Activated T-cell treated with anti-CD3 and anti-CD28 coated beads for 48 hours (primary cell): ENCODE measurements around the gene PKNOX2.

Experiments used
- DNase-seq: peaks from one replicate; pipeline ENCODE4 v3.0.0-alpha.2; 2020; ENCODE audit warnings: low read depth

PKNOX2 gene

DNA sequence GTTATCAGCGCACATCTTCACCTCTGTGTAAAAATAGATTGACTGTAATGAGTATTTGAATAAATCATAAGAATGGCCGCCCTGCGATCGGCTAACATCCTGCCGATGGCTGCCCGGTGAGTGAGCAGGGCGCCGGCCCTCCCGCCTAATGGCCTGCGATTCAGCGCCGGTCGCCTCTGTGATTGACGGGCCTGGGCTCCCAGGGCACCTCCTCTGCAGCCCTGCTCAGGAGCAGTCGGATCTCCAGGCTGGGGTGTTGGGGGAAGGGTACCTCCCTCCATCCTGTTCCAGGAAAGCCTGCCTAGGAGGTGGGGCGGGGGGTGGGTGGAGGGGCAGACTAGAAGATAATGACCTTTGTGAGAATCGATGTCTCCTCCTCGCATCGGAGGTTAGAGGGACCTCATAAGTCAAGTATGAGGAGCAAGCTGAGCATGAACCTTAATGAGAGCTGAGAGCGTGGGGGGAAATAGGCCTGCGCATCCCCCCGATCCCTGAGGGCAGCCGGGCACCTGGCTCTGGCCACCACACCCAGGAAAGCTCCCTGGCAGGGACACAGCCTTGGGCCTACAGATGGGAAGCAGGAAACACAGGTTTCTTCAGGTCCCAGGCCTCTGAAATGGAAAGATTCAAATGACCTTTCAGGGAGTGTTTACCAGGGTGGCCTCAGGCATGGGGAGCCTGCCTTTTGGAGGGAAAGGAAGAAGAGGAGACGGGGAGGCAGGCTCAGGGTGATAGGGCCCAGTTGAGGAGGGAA lies 71.7 kb downstream of the PKNOX2 start:
- DNase-seq: no peak

DNA sequence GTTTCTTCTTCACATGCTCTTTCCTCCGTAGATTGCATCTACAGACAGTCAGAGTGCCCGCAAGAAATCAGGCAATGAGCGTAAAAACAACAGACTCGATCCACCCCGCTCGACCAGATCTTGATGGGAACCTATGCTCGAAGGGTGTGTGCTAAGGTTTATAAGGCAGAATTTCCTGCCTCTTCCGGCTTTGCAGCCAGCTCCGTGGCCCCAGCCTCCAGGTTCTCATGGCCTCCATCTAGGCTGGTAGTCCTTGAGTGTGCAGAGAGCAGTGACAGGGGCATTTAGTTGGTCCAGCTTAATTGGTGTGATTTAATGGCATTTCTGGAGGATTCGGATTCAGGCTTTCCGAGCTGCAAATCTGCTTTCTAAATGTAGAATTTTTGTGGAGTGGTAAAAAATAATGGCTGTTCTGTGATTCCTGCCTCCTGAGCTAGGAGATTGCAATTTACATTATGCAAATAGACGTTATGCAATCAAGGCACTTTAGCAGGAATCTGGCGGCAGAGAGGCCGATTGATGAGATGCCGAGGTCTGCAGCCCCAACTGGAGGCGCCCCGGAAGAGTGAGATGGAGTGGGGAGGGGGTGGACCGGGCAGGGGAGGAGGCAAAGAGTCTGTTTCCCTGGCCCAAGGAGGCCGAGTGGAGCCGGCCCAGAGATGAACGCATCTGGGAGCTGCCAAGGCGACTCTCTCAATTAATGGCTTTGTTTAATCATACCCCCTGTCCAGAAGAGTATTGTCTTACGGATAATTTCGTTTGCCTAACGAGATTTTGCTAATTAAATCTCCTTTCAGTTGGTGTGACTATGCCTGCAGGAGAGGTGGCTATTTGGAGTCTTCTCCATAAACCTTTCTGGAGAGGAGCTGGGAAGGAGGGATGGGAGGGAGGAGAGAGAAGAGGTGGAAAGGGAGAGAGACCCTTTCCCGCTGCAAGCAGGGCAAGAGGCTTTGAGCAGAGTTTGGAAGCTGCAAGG lies 75.3 kb downstream of the PKNOX2 start:
- DNase-seq: no peak

DNA sequence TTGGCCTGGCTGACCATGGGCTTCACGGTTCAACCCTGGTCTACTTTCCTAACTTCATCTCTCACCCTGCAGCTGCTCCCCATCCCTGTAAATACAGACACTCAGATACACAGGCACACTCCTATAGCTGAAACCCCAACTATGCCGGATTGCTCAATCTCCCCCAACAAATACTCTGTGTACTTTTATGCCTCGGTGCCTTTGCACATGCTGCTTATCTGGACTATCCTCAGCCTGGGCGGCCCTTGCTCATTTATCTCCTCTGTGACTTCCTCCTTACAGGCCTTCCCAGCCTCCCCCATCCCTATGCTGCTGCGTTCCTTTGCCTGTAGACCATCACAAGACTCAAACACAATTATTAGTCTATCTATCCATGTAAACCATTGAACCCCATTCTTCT lies 76.6 kb downstream of the PKNOX2 start:
- no peak for DNase-seq

DNA sequence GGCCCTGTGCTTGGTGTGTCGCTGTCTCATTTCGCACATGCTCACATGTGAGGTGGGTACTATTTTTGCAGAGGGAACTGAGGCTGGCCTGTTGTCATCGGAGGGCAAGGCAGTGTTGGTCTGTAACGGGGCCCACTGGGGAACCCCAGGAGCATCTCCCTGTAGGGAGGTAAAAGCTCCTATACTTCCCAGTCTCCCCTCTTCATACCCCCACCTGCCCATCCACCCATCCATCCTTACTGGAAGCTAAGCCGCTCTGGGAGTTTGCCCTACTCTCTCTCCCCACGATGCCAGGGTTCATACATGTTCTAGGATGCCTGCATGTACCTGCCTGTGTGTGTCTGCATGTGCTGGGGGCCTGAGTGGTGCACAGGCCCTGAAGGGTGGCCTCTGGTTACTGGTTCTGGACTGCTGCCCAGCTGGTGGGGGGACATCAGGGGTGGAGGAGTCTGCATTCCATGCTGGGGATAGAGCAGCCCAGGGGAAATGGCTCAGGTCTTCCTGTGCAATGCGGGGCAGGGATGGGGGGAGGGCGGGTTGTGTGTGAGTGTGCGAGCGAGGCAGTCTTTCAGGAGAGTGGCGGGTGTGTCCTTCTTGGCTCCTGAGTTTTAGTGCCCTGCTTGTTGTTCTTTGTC lies 77.7 kb downstream of the PKNOX2 start:
- no peak for DNase-seq

DNA sequence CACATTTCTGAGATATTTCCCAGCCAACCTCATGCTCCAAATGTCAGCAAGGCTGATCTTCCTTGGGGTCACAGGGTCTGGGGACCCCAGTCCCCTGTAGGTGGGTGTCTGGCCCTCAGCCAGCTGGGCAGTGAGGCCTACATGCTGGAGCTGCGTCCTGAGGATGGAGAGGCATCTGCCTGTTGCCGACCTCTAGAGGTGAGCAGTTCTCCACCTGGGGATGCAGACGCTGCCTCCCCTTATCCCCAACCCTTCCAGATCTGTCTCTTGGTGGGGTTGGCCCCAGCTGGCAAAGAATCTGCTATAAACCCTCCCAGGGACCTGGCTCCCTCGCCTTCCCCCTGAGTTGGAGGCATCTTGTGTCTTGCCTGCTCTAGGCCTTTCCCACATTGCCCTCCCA lies 79.6 kb downstream of the PKNOX2 start:
- no peak for DNase-seq

DNA sequence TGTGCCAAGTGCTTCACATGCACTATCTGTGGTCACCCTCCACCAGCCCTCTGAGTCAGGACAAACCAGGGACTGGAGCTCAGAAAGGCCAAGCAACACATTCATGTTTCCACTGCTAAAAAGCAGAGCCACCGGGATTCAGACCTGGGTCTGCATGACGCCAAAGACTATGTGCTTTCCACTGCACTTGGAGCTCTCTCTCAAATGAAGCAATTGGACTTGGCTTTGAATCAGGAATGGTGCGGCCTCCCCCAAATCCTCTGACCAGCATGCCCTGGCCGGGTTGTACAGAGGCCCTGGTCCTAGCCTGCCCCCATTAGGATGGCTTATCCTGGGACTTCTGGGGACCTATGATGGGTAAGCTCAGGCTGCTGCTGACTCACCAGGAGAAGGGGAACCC lies 80.7 kb downstream of the PKNOX2 start:
- no peak for DNase-seq

DNA sequence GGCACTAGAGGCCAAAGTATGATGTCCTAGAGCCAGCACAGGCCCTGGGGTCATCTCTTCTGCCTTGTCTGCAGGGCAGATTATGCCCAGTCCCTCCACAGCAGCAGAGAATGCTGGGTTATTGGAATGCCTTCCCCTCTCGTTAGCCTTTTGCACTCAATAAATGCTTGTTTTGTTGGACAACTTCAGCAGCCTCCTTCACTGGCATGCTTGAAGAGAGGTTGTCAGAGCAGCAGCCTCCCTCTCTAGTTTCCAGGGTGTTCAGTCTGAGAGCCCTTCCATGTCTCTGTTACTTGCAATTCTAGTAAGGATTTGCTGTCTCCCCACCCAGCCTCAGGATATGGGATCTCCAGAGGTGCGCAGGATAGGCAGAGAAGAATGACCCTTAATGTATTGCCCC lies 82.9 kb downstream of the PKNOX2 start:
- DNase-seq: no peak

DNA sequence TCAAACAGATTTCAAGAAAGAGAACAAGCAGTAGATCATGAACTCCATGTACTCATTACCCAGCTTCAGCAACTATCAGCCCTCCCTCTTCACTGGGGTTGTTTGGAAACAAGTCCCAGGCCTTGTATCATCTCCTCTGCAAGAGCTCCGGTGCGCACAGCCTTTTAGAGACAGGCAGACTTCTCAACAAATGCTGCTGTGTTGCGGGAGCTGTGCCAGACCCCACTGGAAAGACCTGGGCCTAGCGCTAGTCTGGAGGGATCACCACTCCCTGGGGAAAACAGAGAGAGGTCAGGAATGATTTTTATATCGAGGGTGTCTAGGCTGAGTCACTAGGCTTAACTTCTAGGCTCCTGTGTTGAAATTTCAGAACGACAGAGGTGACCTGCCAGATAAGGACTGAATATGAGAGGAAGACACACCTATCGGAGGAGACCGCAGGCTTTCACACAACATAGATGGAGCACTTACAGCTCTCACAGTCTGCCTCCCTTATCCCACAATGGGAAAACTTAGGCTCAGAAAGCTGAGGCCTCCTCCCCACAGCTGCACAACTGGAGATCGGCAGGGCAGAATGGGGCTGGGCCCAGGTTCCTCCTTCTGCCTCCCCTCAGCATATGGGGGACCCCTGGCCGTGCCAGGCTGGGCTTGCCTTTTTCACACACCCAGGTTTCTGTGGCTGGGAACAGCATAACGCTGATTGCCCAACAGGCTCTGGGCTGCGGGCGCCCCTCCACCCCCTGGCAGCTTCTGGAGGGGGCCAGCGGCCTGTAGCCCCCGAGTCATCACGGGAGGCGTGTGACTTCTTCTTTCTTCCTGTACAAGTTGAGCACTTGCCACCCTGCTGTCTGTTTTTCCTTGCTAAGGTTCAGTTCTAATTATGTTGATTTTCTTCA lies 86.0 kb downstream of the PKNOX2 start:
- no peak for DNase-seq

DNA sequence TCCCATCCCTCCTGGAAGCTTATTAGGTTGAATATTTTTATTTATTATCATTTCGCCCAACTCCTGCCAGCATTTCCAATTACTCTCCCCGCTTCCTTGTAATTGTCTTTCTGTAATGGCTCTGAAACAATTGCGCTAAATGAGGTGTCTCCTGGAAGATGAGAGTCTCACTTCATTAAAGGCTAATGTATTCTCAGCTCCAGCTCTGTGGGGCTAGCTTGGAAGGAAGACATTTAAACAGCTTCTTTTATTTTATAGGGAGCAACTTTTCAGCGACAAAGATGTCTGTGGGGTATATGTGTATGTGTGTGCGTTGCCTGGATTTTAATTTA lies 86.6 kb downstream of the PKNOX2 start:
- DNase-seq: no peak

DNA sequence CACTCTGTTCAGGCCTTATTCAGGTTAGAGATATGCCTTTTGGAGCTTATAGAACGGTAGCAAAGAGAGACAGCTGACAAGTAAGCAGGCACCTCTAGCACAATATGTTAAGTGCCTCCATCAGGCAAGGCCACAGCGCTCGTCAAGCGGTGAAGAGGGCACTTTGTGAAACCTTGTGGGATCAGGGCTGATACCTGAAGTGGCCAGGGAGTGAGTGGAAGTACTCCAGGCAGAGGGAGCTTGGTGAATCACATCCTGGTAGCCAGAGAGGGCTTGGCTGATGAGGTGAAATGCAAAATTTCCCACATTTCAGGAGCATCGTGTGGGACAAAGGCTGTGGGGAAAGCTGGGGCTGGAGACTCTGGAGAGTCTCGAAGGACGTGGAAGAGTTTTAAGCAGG lies 87.4 kb downstream of the PKNOX2 start:
- DNase-seq: no peak

DNA sequence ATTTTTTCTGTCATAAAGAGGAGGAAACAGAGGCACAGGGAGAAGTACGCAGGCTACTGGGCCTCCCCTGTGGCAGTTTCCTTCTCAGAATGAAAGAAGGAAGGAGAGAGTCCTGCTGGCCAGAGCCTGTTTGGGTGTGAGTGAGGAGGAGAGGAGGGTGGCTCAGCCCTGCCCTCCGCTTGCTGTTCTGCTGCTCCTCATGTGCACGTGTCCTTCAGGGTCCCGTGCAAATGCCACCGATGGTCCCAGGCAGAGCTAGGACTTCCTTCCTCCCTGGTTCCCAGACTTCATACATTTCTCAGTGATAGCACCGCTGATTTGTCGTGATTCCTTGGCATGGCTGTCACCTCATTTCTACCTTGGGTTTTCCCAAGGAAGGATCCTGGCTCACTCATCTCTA lies 88.7 kb downstream of the PKNOX2 start:
- no peak for DNase-seq

DNA sequence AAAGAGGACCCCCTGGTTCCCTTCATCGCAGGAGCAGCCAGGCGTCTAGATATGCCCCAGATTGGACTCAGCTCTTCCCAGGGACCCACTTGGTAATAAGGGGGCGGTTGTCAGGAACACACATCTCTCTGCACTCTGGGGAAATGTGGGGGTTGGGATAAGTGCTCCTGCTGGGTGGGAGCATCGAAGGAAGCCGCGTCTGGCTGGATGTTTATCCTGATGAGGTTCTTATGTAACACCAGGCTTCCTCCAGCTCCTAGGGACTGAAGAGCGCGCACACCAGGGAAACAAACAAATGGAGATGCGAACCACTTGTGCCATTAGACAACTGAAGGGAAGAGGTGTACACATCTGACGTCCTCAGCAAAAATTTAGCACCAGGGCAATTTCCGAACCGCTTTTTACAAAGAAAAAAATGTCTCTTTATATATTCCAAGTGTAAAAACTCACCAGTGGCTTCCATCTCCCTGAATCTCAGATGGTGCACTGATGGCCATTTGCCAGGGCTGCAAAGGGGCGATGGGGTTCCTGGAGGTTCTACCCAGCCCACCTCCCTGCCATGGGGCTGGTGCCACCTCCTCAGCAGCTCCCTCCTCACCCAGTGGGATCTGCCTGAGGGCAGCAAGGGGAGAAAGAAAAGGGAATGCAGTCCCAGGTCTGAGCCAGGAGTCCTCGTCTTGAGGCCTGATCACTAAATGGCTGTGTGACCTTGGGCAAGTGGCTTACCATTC lies 89.4 kb downstream of the PKNOX2 start:
- DNase-seq: no peak

DNA sequence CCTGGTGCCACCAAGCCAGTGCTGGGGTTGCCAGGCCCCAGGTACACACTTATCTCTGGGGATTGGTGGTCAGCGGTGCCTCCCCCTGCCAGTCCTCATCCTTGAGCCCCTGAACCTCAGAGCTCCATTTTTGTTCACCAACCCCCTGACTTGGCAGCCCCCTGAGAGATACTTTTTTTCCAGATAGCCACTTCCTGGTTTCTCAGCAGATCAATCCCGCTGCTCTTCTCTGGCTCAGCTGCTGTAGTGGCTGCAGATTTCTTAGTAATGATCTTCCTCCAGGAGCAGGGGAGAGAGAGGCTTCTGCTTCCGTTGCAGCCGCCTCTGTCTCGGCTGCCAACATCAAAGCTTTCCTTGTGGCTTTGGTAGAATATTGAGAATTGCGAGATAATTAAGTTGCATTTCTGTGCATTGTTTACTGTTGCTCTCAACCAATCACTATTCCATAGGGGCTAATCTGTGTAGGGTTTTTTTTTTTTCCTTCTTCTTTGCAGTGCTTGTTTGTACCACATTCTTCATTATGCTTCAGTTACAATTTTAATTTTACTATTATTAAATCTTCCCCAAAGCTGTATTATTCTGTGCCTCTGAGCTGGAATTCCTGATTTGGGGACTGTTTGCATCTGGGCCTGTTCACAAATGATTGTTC lies 92.1 kb downstream of the PKNOX2 start:
- no peak for DNase-seq

DNA sequence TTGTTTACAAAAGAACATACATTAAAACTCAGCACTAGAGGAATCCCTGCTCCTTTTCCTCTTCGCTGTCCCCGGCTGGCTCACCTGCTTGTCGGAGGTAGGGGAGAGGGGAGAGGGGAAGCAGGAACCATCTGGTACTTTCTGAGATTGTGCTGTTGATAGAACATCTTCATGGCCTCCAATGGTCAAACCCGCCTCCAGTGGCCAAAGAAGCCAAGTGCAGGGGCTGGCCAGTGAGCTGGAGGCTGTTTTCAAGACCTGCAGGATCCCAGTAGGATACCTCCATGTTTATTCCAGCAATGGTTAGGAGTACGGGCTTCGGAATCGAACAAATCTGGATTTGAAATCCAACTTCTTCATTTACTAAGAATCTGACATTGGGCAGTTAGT lies 92.6 kb downstream of the PKNOX2 start:
- no peak for DNase-seq

DNA sequence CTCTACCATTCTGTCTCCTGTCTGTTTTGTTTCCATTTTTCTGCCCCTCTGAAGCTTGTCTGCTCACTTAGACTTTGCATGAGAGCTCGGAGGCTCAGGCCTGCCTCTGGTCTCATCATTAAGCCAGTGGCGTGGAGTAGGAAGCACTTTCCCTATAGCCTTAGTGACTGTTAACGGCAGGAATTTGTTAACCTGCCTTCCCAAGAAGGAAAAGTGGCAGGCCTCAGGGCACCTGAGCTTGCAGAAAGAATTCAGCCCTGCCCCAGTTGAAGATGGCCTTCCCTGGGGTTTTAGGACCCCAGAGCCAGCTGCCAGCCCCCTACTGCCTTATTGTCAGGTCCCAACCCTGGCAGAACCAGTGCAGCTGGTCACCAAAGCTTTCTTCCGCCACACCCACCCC lies 93.2 kb downstream of the PKNOX2 start:
- DNase-seq: no peak

DNA sequence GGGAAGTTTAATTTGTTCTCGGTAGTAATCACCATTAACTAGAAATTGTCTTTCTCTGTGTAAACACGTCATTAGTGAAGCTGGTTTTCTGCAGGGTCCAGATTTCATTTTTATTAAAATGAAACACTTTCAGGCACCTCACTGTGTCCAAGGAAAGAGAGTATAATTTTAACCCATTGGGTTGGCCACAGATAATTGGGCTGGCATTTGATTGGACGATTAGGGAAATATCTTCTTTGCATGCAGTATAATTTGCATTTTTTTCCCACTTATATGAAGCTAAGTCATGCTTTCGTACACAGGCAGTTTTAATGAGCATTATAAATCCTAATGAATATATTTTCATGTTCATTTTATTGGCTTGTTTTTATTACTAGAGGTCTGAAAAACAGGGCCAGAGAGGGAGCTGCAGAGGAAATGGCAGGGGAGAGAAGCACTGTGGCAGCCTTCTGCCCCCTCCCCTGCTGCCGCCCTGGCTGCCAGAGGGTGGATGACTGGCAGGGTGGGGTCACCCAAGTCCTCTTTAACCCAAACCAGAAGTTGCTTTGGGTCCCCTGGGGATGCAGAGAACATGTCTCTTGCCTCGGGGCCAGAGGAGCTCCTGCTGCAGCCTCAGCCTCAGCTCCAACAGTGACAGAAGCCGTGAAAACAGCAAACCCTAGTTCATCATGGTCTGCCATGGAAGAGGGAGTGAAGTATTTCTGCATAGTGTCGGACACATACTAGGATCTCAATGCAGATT lies 93.9 kb downstream of the PKNOX2 start:
- no peak for DNase-seq

DNA sequence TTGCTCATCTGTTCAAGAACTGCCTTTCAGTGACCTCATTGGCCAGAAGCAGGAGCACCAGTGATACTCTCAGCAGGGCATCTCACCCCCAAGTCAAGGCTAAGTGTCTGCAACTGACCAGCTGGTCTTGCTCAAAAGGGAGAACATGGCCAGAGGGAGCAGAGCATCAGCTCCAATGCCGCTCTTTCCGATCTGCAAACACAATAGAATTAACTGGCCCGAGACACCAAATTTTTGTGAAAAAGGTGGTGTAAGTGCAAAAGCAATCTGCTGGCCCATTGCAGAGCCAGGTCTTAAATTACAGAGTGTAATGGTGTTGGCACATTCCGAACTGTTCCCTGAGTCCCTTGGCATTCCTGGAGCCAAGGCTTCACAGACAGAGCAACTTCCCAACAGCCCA lies 97.0 kb downstream of the PKNOX2 start:
- no peak for DNase-seq

DNA sequence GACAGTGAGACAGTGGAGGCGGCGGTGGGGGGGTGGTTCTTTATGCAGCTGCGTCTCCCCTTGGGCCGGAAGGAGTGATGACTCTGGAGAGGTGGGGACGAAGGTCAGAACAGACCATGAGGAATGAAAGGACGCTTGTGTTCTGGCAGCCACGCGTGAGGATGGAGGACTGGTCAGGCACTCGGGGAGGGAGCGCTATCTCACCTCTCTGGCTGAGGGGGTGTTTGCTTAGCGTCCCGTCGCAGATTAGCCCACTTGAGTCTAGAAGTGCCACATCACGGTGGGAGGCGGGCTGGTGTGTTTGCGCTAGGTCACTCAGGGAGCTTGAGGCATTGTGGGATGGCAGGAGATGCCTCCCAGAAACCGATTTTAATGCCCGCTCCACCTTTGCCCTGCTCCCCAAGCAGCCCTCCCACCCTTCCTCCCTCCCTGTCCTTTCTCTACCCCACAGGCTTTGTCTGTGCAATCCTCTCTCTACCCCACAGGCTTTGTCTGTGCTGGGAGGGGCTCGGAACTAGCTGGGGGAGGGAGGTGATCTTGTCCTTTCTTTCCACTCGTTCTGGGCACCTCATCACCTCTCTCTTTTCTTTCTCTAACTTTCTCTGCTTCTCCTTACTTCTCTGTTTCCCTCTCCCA lies 97.8 kb downstream of the PKNOX2 start:
- no peak for DNase-seq

DNA sequence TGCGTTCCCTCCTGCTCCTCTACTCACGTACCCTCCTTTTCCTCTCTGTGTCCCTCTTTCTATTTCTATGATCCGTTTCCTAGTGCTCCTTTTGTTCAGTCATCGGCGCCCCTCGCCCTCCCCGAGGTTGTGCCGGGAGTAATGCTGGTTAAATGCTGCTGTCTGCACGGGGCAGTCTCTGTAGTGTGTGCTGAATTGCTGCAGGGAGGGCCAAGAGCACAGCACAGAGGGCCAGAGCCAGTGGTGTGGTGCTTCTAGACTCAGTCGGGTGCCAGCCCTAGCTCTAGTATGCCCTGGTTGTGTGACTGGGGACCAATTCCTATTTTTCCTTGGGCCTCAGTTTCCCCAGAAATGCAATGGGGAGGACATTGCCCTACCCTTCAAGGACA lies 98.3 kb downstream of the PKNOX2 start:
- no peak for DNase-seq
